Kidney epithelial cell (primary cell): ENCODE measurements around the gene SORCS3. TPM values are rescaled to one million over a fixed set of nuclear protein-coding genes. Genes with fewer than 3 reads are reported as not detected.
A peak's percentile ranks its signal among the peaks of the same experiment; 100 is the strongest.

Experiments
- DNase-seq: peaks from one replicate; pipeline ENCODE4 v3.0.0-alpha.2; 2010; ENCODE audit warnings: low read depth
- H3K27me3 ChIP-seq: 2 replicates; pipeline ENCODE4 v1.6.0; 2011; ENCODE audit warnings: low read length; ENCODE audit not compliant: control insufficient read depth, insufficient read depth
- H3K36me3 ChIP-seq: 2 replicates; pipeline ENCODE4 v1.5.1; 2011; ENCODE audit warnings: low read length; ENCODE audit not compliant: control insufficient read depth, insufficient read depth
- H3K4me3 ChIP-seq: 2 replicates; pipeline ENCODE4 v1.5.1; 2011; ENCODE audit warnings: low read depth, mild to moderate bottlenecking, control low read depth, low read length
- CTCF ChIP-seq: IDR thresholded peaks from 2 replicates; pipeline ENCODE4 v1.5.1; 2011; ENCODE audit warnings: mild to moderate bottlenecking, moderate library complexity, low read length, control low read depth, inconsistent platforms; ENCODE audit not compliant: insufficient read depth, poor library complexity, severe bottlenecking
- total RNA-seq: library from RNA; depleted of rRNA; stranded (reverse); fragments of >200 nt; gene quantifications from 2 replicates; pipeline ENCODE4 v1.2.3, GENCODE V29; 2015

SORCS3 gene
- total RNA-seq, 1 donor from 2014 or later, result 0.96 TPM

- no peak for DNase-seq
- no peaks in the 10 kb centered on the region for H3K27me3 ChIP-seq
Observed at GRCh38 chr10:104773105-104773504, 132.0 kb downstream of the SORCS3 start.

GRCh38 chr10:104774234-104774633 lies 133.1 kb downstream of the SORCS3 start:
- Histone ChIP-seq H3K36me3 (no peaks in the 10 kb centered on the region), H3K4me3 (no peak overlapping the region), H3K27me3 (no peaks in the 10 kb centered on the region)
- no peak for TF ChIP-seq CTCF
- DNase-seq, result peak; percentile 10

More at GRCh38 chr10:104773105-104773504, 132.0 kb downstream of the SORCS3 start:
- Histone ChIP-seq H3K36me3 (no peaks in the 10 kb centered on the region), H3K4me3 (no peak overlapping the region)
- no peak for TF ChIP-seq CTCF

- H3K27me3 ChIP-seq, result no peaks in the 10 kb centered on the region
- H3K4me3 ChIP-seq, result no peak overlapping the region
- H3K36me3 ChIP-seq, result no peaks in the 10 kb centered on the region
- DNase-seq, result no peak
- TF ChIP-seq CTCF, result peak; percentile 30
Observed at GRCh38 chr10:104777086-104777799, 136.2 kb downstream of the SORCS3 start.

- Histone ChIP-seq H3K27me3 (no peaks in the 10 kb centered on the region), H3K4me3 (no peak overlapping the region), H3K36me3 (no peaks in the 10 kb centered on the region)
- TF ChIP-seq CTCF, result no peak
- DNase-seq, result no peak
Observed at GRCh38 chr10:104778371-104778770, 137.3 kb downstream of the SORCS3 start.

GRCh38 chr10:104779701-104780100 lies 138.6 kb downstream of the SORCS3 start:
- no peak overlapping the region for H3K4me3 ChIP-seq
- DNase-seq, result no peak
- H3K27me3 ChIP-seq, result no peaks in the 10 kb centered on the region
- no peaks in the 10 kb centered on the region for H3K36me3 ChIP-seq
- TF ChIP-seq CTCF, result no peak

GRCh38 chr10:104780165-104780564 lies 139.1 kb downstream of the SORCS3 start:
- TF ChIP-seq CTCF, result no peak
- no peaks in the 10 kb centered on the region for H3K36me3 ChIP-seq
- no peak overlapping the region for H3K4me3 ChIP-seq
- H3K27me3 ChIP-seq, result no peaks in the 10 kb centered on the region
- no peak for DNase-seq
